Prostate gland (tissue), 2 donors: ENCODE data around the gene ADNP. TPM values are rescaled to one million over a fixed set of nuclear protein-coding genes. Genes with fewer than 3 reads are reported as not detected.

Experiments used
- DNase-seq: peaks from one replicate; pipeline ENCODE4 v3.0.0-alpha.2; 2019; ENCODE audit warnings: low spot score
- H3K27ac ChIP-seq, 2 donors: fragments of 200-600 bp; sonication (generic); 2 replicates each; pipeline ENCODE4 v1.5.1; 2017 to 2019
- H3K27me3 ChIP-seq: fragments of 200-600 bp; sonication (generic); replicated peaks from 2 replicates; pipeline ENCODE4 v1.5.1; 2019; ENCODE audit not compliant: insufficient read depth
- H3K36me3 ChIP-seq, 2 donors: fragments of 200-600 bp; sonication (generic); 1 replicate in 1 of 2; 2 replicates in 1 of 2; pipeline versions ENCODE4 v1.5.1 to v1.8.1; 2017 to 2019
- H3K4me1 ChIP-seq: fragments of 200-600 bp; sonication (generic); replicated peaks from 2 replicates; pipeline ENCODE4 v1.5.1; 2019
- H3K4me3 ChIP-seq, 2 donors: fragments of 200-600 bp; sonication (generic); 2 replicates each; pipeline ENCODE4 v1.5.1; 2017 to 2019
- H3K9me3 ChIP-seq: fragments of 200-600 bp; sonication (generic); 2 replicates; pipeline ENCODE4 v1.5.1; 2017
- CTCF ChIP-seq, 4 experiments: fragments of 200-600 bp in 2 of 4; fragments of 450-650 bp in 2 of 4; sonication (generic) in 2 of 4; IDR thresholded peaks; 1 replicate in 3 of 4; 2 replicates in 1 of 4; pipeline ENCODE4 v1.5.1; 2016 to 2019; ENCODE audit warnings: antibody characterized with exemption in 4 of 4, mild to moderate bottlenecking in 2 of 4, moderate library complexity in 2 of 4
- POLR2A ChIP-seq: fragments of 450-650 bp; IDR thresholded peaks from one replicate; pipeline ENCODE4 v1.6.1; 2016; ENCODE audit warnings: antibody characterized with exemption, mild to moderate bottlenecking
- POLR2AphosphoS5 ChIP-seq: sonication (generic); formaldehyde crosslinking; IDR thresholded peaks from one replicate; pipeline ENCODE4 v1.6.1; 2017; ENCODE audit warnings: antibody characterized with exemption
- WGBS: methylation state at CpG from one replicate; pipeline ENCODE4 v1.1.5; 2018; 5-methylcytosine and 5-hydroxymethylcytosine counted together
- intact Hi-C: fragments of 100-400 bp; cut with DNase I; formaldehyde crosslinking; loops from one replicate; pipeline ENCODE4 v1.14.2; 2022
- total RNA-seq, 2 donors: library from RNA; depleted of rRNA; stranded (reverse); fragments of >200 nt; gene quantifications; one replicate each; pipeline ENCODE4 v1.1.0, GENCODE V29; 2016

Gene ADNP
- total RNA-seq, 2 donors from 2014 or later = 46.8 to 84.7 TPM

- Histone ChIP-seq H3K9me3 (no peaks in the 10 kb centered on the region), H3K27ac (no peak overlapping the region), H3K4me1 (no peaks in the 10 kb centered on the region), H3K4me3 (no peak overlapping the region), H3K27me3 (no peaks in the 10 kb centered on the region), H3K36me3 (no peaks in the 10 kb centered on the region)
- TF ChIP-seq CTCF (IDR thresholded peaks at IDR 0.05) (no peak), POLR2AphosphoS5 (no peak), POLR2A (no peak)
- intact Hi-C loops = no loop called here
- no peak for DNase-seq
- 90% methylated on average over 12 of the region's 12 CpGs for WGBS
Observed at GRCh38 chr20:50861012-50861411, 70.2 kb downstream of the ADNP start.

- no peak for TF ChIP-seq CTCF (IDR thresholded peaks at IDR 0.05)
- TF ChIP-seq POLR2A = no peak
- TF ChIP-seq POLR2AphosphoS5 = no peak
- intact Hi-C loops = no loop called here
- Histone ChIP-seq H3K27me3 (no peaks in the 10 kb centered on the region), H3K9me3 (no peaks in the 10 kb centered on the region), H3K36me3 (no peaks in the 10 kb centered on the region), H3K4me3 (no peak overlapping the region), H3K4me1 (no peaks in the 10 kb centered on the region), H3K27ac (no peak overlapping the region)
- WGBS = 94% methylated on average over 10 of the region's 10 CpGs
- no peak for DNase-seq
Observed at GRCh38 chr20:50859161-50859560, 72.1 kb downstream of the ADNP start.

- 93% methylated on average over 5 of the region's 5 CpGs for WGBS
- Histone ChIP-seq H3K4me1 (no peaks in the 10 kb centered on the region), H3K27me3 (no peaks in the 10 kb centered on the region), H3K27ac (no peak overlapping the region), H3K9me3 (no peaks in the 10 kb centered on the region), H3K4me3 (no peak overlapping the region), H3K36me3 (no peaks in the 10 kb centered on the region)
- no peak for DNase-seq
- no peak for TF ChIP-seq POLR2A
- TF ChIP-seq CTCF (IDR thresholded peaks at IDR 0.05) = no peak
- no peak for TF ChIP-seq POLR2AphosphoS5
- intact Hi-C loops = no loop called here
Observed at GRCh38 chr20:50858525-50858924, 72.7 kb downstream of the ADNP start.

GRCh38 chr20:50857348-50857747, 73.9 kb downstream of the ADNP start:
- TF ChIP-seq CTCF (IDR thresholded peaks at IDR 0.05) (no peak), POLR2A (no peak), POLR2AphosphoS5 (no peak)
- no peak overlapping the region for H3K4me3 ChIP-seq
- 96% methylated on average over 7 of the region's 7 CpGs for WGBS
- H3K9me3 ChIP-seq = no peaks in the 10 kb centered on the region
- H3K27ac ChIP-seq = no peak overlapping the region
- H3K27me3 ChIP-seq = no peaks in the 10 kb centered on the region
- no peak for DNase-seq
- intact Hi-C loops = no loop called here
- H3K36me3 ChIP-seq = no peaks in the 10 kb centered on the region
- no peaks in the 10 kb centered on the region for H3K4me1 ChIP-seq

GRCh38 chr20:50856475-50857041, 74.7 kb downstream of the ADNP start:
- H3K36me3 ChIP-seq = no peaks in the 10 kb centered on the region
- no peak overlapping the region for H3K4me3 ChIP-seq
- H3K9me3 ChIP-seq = no peaks in the 10 kb centered on the region
- no peak for DNase-seq
- H3K27me3 ChIP-seq = no peaks in the 10 kb centered on the region
- WGBS = 85% methylated on average over 5 of the region's 5 CpGs
- no peak overlapping the region for H3K27ac ChIP-seq
- TF ChIP-seq POLR2A (no peak), CTCF (IDR thresholded peaks at IDR 0.05) (no peak), POLR2AphosphoS5 (no peak)
- H3K4me1 ChIP-seq = no peaks in the 10 kb centered on the region
- intact Hi-C loops = no loop called here
